ES-I3 (cell line): ENCODE results near the gene LIX1L.

Experiments used
- H3K36me3 ChIP-seq: 2 replicates; pipeline ENCODE4 v1.6.1; 2013; ENCODE audit warnings: mild to moderate bottlenecking, low read length, control low read depth, moderate library complexity; ENCODE audit not compliant: insufficient read depth
- H3K4me1 ChIP-seq: 2 replicates; pipeline ENCODE4 v1.6.1; 2013; ENCODE audit warnings: mild to moderate bottlenecking, control low read depth, low read length; ENCODE audit not compliant: insufficient read depth
- H3K9ac ChIP-seq: 2 replicates; pipeline ENCODE4 v1.6.1; 2013; ENCODE audit warnings: low read depth, mild to moderate bottlenecking, low read length, moderate library complexity
- H3K9me3 ChIP-seq: 2 replicates; pipeline ENCODE4 v1.6.1; 2013; ENCODE audit warnings: mild to moderate bottlenecking, low read length, moderate library complexity; ENCODE audit not compliant: control insufficient read depth, insufficient read depth

Gene LIX1L

DNA sequence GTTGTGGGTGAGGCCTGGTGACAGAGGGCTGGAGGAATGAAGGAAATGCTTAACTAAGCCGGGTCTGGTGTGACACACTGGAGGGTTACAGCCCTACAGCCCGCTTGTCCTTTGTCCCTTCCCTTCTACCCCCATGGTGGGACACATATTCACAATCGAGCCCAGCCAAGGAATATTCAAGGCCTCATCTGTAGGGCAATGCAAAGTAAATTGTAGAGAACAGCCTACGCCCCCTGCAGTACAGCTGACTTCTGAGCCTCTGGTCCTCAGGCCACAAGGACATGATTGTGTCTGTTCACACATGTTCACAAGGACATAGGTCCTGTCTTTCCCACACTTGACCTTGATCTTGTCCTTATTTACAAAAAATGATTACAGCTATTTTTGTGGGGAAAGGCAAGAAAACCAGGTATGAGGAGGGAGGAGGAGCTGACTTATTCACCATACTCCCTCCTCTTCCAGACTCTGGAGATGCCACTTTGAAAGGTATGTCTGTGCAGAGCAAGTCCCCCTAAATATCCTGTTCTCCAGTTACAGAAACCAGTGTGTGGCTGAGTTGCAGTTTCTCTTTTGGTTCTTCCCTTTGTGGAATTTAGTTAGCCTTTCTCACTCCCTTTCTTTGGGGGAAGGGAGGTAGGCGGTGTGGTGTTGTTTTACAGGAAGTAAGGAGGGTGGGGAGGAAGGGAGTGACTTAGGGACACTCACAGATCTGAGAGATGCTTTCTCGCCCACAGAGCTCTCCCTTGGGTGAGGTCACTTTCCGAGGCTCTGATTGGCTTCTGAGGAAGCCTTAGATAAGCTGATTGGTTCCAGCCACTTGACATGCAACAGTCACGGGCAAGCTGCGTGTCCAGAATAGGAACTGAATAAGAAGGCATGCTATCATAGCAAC lies 21.3 kb upstream of the LIX1L start:
- Histone ChIP-seq H3K36me3 (no peaks in the 10 kb centered on the region), H3K4me1 (peaks cover 41% of the 10 kb centered on the region), H3K9ac (peak overlapping the region; percentile 45), H3K9me3 (no peaks in the 10 kb centered on the region)

DNA sequence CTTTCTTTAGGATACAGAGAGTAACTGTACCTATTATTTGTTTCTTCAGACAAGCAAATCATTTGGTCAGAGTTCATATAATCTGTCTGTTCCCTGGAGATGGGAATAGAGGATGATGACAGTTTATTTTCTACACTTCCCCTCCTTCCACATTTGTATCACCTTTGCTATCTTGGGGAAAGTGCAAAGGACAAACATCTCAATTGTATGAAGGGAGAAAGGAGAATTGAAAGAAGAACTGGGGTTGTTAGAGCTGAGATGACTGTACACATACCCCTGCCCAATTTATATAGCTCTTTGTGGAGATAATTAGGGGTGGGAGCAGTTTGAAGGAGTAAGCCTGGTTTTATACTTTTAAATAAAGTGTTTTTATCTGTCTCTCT lies 20.6 kb upstream of the LIX1L start:
- peak overlapping the region; percentile 45 for H3K9ac ChIP-seq
- no peaks in the 10 kb centered on the region for H3K36me3 ChIP-seq
- H3K4me1 ChIP-seq: peaks cover 41% of the 10 kb centered on the region
- no peaks in the 10 kb centered on the region for H3K9me3 ChIP-seq

GRCh38 chr1:145977486-145978470 lies 20.0 kb upstream of the LIX1L start:
- H3K9ac ChIP-seq: peak overlapping the region; percentile 45; the same call in 1 of the 2 replicates
- no peaks in the 10 kb centered on the region for H3K9me3 ChIP-seq
- peaks cover 37% of the 10 kb centered on the region for H3K4me1 ChIP-seq
- H3K36me3 ChIP-seq: no peaks in the 10 kb centered on the region

DNA sequence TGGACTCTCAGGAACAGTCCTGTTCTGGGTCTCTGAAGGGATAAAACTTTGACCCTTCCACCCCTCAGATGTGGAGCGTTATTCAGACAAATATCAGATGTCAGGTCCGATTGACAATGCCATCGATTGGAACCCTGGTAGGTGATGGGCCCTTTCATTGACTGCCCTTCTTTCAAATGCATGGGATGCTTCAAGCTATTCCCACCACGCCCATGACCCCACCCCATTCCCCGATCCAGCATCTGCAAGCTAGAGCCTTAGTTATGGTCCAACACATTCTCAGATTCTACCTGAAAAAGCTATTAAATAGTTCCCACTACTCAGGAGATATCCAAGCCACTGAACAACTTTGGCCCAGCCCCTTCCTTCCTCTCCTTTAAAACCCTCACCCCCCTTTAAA lies 19.2 kb upstream of the LIX1L start:
- H3K9me3 ChIP-seq: no peaks in the 10 kb centered on the region

DNA sequence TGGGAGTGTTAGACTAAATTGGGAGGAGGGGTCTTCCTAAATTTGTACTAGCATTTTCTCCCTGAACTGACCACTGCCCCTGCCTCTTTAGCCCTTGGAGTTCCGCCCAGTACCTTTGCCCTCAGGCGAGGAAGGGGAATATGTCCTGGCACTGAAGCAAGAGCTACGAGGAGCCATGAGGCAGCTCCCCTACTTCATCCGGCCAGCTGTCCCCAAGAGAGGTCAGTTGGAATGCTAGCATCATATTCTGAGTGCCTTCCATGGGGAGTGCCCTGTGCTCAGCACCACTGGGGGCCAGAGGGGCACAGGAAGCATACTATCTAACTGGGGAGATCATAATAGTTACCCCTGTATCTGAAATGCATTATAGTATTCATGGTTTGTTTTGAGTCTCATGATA lies 17.4 kb upstream of the LIX1L start:
- Histone ChIP-seq H3K9ac (no peak overlapping the region), H3K36me3 (no peaks in the 10 kb centered on the region), H3K9me3 (no peaks in the 10 kb centered on the region), H3K4me1 (peaks cover 23% of the 10 kb centered on the region)

More for the DNA sequence above, 19.2 kb upstream of the LIX1L start:
- Histone ChIP-seq H3K9ac (no peak overlapping the region), H3K4me1 (peaks cover 32% of the 10 kb centered on the region), H3K36me3 (no peaks in the 10 kb centered on the region)

GRCh38 chr1:145974721-145975120 lies 16.9 kb upstream of the LIX1L start:
- Histone ChIP-seq H3K9ac (no peak overlapping the region), H3K9me3 (no peaks in the 10 kb centered on the region), H3K4me1 (peaks cover 18% of the 10 kb centered on the region), H3K36me3 (no peaks in the 10 kb centered on the region)

- Histone ChIP-seq H3K9ac (no peak overlapping the region), H3K4me1 (no peaks in the 10 kb centered on the region), H3K36me3 (no peaks in the 10 kb centered on the region), H3K9me3 (no peaks in the 10 kb centered on the region)
Observed at GRCh38 chr1:145972580-145972979, 14.8 kb upstream of the LIX1L start.

DNA sequence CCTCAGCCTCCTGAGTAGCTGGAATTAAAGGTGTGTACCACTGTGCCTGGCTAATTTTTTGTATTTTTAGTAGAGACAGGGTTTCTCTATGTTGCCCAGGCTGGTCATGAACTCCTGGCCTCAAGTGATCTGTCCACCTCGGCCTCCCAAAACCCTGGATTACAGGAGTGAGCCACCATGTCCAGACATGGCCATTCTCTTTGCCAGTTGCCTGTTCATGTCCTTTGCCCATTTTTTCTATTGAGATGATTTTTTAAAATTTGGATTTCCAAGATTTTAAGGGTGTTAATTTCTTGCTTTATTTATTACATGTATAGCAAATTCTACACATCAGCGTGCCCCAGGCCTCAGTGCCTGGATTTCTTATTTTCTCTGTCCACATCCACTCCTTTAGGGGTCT lies 9.5 kb upstream of the LIX1L start:
- H3K4me1 ChIP-seq: 0 out of 2 replicates have a peak, but pooled peaks cover 3% of the 10 kb centered on the region
- H3K36me3 ChIP-seq: no peaks in the 10 kb centered on the region
- no peak overlapping the region for H3K9ac ChIP-seq
- no peaks in the 10 kb centered on the region for H3K9me3 ChIP-seq

GRCh38 chr1:145965119-145965744 lies 7.4 kb upstream of the LIX1L start:
- H3K9ac ChIP-seq: peak overlapping the region; percentile 68; the same call in 1 of the 2 replicates
- 0 out of 2 replicates have a peak, but pooled peaks cover 3% of the 10 kb centered on the region for H3K4me1 ChIP-seq
- no peaks in the 10 kb centered on the region for H3K36me3 ChIP-seq
- no peaks in the 10 kb centered on the region for H3K9me3 ChIP-seq

DNA sequence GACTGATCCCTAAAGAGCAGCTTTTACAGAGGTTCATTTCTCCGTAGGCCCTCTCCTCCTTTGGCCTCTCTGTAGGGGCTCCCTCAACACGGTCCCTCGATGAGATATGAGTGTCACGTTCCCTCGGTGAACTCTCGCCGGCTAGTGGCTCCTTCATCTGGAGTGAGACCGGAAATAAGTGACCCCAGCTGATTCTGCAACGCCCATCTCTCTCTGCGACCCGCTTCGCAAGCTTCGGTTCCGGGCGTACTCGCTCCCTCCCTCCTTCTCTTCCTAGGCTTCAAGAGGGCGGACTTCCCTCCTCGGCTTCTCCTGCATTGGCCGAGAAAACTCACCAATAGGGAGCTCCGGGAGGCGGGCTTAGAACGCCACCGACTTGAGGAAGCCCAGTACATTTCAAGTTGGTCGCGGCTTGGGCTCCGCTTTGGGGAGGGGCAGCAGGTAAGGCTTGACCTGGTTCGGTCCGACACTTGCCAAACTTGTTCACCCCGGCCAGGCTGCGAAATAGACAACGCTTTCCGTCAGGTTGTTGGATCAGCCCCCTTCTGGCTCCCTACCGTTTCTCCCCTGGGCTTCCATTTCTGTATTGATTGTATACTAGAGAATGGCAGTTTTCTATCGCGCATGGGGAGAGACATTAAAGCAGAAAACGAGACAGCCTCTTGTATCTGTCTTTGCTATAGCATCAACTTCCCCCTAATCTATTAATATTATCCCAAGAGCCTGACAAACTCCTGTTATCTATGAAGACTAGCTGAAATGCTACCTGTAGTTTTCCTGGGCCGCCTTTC lies 6.7 kb upstream of the LIX1L start, which contains the start of the genes ANKRD34A and POLR3GL:
ANKRD34A (minus strand) TSS at position 248 of the 791 bp plus-strand sequence. CDS start 2,816 bp downstream, outside the sequence.
POLR3GL (plus strand) TSS at position 363 of the 791 bp plus-strand sequence. CDS start 10,176 bp downstream, outside the sequence.
- Histone ChIP-seq H3K9ac (peak within 1 kb of the TSS; percentile 68; the same call in 1 of the 2 replicates), H3K36me3 (no peaks in the 10 kb centered on the region), H3K9me3 (no peaks in the 10 kb centered on the region), H3K4me1 (peaks cover 6% of the 10 kb centered on the region; the same call in 1 of the 2 replicates)

GRCh38 chr1:145963265-145964019 lies 5.6 kb upstream of the LIX1L start:
- H3K9ac ChIP-seq: peak overlapping the region; percentile 68; the same call in 1 of the 2 replicates
- peaks cover 6% of the 10 kb centered on the region for H3K4me1 ChIP-seq
- no peaks in the 10 kb centered on the region for H3K36me3 ChIP-seq
- no peaks in the 10 kb centered on the region for H3K9me3 ChIP-seq

GRCh38 chr1:145962157-145963102 lies 4.6 kb upstream of the LIX1L start:
- H3K36me3 ChIP-seq: no peaks in the 10 kb centered on the region
- no peaks in the 10 kb centered on the region for H3K9me3 ChIP-seq
- peak overlapping the region; percentile 86; the same call in 1 of the 2 replicates for H3K9ac ChIP-seq
- H3K4me1 ChIP-seq: peaks cover 10% of the 10 kb centered on the region
